Stimulated activated CD8-positive, alpha-beta memory T cell treated with anti-CD3 and anti-CD28 coated beads, Interleukin-2, amount 100 ng/mL, for 1 hour (primary cell): ENCODE data around the gene GABRR2.
"Not testable (repeated sequence)": the region's sequence is repeated elsewhere in the genome, so short reads cannot be mapped to it uniquely, and the experiment has no call there.

Source experiments
- DNase-seq, 2 donors: peaks; one replicate each; pipeline ENCODE4 v3.0.0-alpha.2; 2020; ENCODE audit warnings: low read depth in 2 of 2

GABRR2 gene

GRCh38 chr6:89324304-89324703 is 9.2 kb upstream of the GABRR2 start:
- no peak for DNase-seq

DNA sequence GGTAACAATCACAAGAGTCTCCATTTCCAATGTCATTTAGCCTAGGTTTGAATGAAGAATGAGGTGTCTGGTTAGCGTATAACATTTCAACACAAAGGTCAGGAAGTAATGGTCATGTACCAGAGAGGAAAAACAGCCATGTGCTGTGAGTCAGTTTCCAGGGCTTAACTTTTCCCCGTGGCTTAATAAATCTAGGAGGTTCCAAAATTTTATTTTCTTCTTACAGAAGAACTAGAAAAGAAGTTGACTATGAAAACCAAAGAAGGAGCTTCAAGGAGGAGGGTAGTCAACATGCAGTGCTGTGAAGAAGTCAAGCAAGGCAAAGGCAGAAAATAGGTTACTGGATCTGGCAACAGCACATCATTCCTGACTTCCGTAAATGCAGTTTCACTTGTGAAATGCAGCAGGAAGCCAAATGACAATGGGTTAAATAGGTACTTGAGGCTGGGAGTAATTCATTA is 8.4 kb upstream of the GABRR2 start:
- DNase-seq = no peak

- no peak for DNase-seq
These were observed 6.3 kb upstream of the GABRR2 start for GRCh38 chr6:89321131-89321970.

DNA sequence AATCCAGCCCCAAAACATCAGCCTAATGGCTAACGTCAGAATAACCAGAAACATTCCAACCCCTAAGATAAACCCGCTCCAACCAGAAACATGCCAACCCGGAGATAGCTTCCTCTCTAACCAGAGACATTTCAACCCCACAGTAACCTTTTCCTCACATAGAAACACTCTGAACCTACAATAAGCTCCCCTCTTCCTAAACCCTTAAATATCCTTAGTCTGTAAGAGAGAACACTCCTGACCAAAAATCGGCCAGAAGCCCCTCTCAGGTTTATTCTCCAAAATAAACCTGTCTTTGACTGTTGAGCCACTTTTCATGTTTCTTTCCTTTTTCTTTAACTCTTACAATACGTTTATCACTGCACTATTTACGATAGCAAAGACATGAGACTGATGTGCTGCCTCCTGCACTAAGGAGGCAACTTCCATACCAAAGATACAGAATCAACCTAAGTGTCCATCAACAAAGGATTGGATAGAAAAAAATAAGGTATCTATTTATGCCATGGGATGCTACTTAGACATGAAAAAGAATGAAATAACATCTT is 5.0 kb upstream of the GABRR2 start:
- DNase-seq = no peak

DNA sequence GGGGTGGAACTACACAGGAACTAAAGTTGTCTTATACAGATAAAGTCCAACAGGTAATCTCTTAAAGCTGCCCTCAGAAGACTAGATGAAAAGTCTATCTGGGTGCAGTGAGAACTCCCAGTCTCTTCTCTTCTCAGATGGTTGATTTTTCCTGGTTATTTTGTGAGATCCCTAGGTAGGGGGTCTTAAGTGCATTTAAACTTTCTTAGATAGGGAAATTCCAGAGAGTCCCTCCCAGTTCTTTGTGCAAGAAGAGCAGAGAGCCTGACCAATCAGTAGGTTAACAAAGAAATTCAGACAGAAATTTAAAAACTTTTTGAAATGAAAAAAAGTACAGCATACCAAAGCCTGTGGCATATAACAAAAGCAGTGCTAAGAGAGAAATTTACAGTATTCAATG is 2.0 kb upstream of the GABRR2 start:
- DNase-seq = no peak

DNA sequence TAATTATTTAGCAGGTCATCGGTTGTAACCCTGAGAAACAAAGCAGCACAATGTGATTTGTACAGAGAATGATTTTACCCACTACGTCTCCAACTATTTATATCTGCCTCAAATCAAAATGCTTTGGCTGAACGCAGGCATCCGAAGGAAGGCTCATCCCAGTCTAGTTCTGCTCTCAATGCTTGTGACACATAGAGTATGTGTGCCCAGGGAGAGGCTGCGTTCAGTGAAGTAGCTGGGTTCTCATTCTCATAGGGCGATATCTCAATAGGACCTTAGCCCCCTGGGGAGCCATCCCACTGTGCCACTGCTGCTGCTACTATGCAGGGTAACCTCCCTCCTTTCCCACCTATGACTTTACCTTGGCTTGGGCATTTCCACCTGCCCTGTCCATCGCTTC is 407 bp downstream of the GABRR2 start:
- DNase-seq = no peak

DNA sequence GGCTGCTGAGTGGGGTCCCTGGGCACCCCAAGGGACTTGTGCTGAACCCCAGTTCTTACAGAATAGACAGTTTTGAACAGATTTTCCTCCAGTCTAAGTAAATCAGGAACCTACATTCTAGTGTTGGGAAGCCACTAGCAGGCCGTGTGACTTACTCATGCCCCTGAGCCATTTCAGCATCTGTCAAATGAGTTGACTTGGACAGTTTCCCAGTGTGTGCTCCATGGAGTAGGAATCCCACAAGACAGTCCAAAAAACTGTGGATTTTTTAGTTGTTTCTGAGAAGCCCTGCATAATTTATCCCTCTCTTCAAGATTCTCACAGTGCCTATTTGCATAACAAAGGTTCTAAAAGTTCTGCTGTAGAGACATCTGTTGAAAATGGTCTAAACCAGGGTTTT is 2.1 kb downstream of the GABRR2 start:
- no peak for DNase-seq

- DNase-seq = no peak
These were observed 3.1 kb downstream of the GABRR2 start for GRCh38 chr6:89311853-89312531.

GRCh38 chr6:89311530-89311852 is 3.6 kb downstream of the GABRR2 start:
- DNase-seq = no peak

DNA sequence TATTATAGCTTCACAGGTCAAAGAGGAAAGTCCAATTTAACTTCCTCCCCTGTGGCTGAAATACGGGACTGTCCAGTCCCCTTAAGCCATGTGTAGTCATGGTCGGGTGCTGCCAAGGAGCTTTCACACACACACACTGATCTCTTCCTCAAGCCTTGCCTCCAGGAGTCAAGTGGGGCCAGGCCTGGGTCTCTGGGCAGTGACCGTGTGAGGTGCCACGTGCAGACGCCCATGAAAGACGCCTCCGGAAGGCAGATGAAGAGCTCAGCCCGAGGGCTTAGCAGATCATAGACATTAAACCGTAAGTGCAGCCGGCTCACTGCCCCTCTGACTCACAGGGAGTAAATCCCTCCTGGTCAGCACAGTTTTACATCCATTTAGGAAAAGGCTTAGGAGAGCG is 4.2 kb downstream of the GABRR2 start:
- DNase-seq = no peak

DNA sequence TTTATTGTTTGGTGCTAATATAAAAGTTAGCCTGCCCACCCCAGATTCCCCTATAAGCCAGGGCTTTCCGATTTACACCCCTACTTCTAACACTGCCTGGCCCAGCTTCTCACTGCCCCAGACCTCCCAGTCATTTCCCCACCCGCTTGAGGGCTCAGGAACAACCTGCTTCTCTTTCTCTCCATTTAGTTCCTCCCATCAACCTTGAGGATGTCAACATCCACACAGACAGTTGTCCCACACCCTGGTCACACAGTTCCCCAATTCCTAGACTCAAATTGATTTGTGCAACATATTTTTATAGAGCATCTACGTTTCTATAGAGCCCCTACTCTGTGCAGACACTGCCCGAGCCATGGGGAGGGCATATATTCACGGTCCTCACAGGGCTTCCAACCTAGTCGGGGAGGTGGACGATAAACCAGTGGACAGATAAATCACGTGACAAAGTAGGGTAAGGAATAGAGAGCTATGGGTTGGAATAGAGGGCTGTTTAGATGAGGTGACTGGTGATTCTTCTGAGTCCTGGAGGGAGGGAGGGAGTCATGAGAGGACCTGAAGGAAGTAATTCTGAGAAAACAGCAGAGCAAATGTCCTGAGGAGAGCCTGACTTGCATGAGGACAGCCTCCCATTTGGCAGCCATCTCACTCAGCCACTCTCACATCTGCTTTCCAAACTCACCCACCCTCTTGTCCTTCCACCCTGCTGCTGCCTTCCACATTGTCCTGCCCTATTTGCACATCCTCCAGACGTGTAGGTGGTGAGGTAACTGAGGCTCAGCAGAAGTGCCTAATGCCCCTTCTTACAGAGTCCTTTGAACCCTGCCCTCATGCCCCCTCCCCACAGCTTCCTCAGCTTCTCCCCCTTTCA is 6.3 kb downstream of the GABRR2 start:
- DNase-seq = no peak

DNA sequence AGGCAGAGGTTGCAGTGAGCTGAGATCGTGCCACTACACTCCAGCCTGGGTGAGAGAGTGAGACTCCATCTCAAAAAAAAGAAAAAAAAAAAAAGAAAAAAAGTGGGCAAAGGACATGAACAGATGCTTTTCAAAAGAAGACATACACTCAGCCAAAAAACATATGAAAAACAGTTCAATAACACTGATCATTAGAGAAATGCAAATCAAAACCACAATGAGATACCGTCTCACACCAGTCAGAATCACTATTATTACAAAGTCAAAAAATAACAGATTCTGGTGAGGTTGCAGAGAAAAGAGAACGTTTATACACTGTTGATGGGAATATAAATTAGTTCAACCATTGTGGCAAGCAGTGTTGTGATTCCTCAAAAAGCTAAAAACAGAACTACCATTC is 10.6 kb downstream of the GABRR2 start:
- not testable (repeated sequence) for DNase-seq

DNA sequence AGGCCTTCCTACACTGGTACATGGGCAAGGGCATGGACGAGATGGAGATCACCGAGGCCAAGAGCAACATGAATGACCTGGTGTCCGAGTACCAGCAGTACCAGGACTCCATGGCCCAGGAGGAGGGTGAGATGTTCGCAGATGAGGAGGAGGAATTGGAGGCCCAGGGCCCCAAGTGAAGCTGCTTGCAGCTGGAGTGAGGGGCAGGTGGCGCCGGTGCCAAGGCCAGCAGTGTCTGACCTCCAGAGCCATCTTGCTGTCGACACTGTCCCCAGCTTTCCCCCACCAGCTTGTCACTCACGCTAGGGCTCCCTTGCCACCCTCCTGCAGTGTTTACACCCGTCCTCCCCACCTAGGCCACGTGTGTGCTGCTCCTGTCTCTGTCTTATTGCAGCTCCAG is 12.2 kb downstream of the GABRR2 start:
- no peak for DNase-seq

- no peak for DNase-seq
These were observed 12.8 kb downstream of the GABRR2 start for GRCh38 chr6:89302195-89302770.

DNA sequence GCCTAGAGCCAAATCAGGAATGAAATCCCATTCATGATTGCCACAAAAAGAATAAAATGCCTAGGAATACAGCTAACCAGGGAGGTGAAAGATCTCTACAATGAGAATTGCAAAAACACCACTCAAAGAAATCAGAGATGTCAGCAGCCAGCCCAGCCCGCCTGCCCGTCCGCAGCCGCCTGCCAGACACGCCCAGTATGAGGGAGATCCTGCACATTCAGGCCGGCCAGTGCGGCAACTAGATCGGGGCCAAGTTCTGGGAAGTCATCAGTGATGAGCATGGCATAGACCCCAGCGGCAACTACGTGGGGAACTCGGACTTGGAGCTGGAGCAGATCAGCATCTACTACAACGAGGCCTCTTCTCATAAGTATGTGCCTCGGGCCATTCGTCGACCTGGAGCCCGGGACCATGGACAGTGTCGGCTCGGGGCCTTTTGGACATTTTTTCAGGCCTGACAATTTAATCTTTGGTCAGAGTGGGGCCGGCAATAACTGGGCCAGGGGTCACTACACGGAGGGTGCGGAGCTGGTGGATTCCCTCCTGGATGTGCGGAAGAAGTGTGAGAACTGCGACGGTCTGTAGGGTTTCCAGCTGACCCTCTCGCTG is 13.4 kb downstream of the GABRR2 start:
- DNase-seq = no peak

DNA sequence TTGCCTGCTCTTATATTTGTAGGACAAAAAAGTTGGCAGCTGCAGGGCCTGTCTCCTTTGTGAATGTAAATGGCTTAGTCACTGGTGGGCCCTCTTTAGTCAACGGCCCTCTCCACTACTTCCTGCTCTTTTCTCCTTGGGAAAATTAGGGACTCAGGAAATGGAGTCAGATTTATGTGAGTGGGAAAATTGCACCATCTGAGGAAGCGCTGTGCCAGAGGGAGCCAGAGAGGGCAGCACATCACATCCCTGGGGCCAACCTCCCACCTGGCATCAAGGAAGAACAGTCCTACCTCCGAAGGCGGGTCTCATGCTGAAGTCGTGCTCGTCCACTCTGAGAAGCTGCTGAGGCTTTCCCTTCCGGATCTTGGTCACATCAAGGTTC is 15.6 kb downstream of the GABRR2 start:
- no peak for DNase-seq

GRCh38 chr6:89298680-89299465 is 16.2 kb downstream of the GABRR2 start:
- no peak for DNase-seq

GRCh38 chr6:89297695-89298351 is 17.3 kb downstream of the GABRR2 start:
- peak; percentile 18 to 27 for DNase-seq

DNA sequence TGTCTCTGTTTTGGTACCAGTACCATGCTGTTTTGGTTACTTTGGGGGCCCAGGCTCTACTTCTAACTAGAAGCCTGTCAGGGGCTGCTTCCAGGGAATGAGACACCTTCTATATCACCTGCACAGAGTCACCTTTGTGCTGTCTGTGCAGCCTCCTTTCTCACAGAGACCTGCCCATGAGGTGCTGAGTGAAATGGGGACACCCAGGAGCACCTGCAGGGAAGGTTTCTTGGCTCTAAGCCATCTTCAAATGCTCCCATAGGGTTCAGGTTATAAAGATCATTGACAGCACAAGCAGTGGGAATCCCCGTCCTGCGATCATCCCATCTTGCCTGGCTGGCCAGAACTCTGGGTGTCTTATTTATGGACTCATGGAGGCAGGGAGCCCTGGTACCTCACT is 19.1 kb downstream of the GABRR2 start:
- DNase-seq = no peak

GRCh38 chr6:89295116-89295515 is 20.0 kb downstream of the GABRR2 start:
- not testable (repeated sequence) for DNase-seq
